Effector memory CD8-positive, alpha-beta T cell (primary cell): Measurements from ENCODE around the gene ANKRD13D.

ENCODE experiments used
- ATAC-seq: fragments of 150-1000 bp; cut with Tn5 transposase; replicated peaks from 2 replicates; pipeline ENCODE4 v1.10.0; 2021; ENCODE audit warnings: mild to moderate bottlenecking, moderate library complexity
- DNase-seq, 3 experiments: peaks; one replicate each; pipeline ENCODE4 v3.0.0; 2021
- H3K27ac Mint-ChIP-seq, 2 donors: one replicate each; pipeline ENCODE4 v1.8.0; 2022; ENCODE audit warnings: mild to moderate bottlenecking in 2 of 2, mixed read lengths in 2 of 2, moderate library complexity in 2 of 2
- H3K27me3 Mint-ChIP-seq, 2 donors: one replicate each; pipeline ENCODE4 v1.8.0; 2022; ENCODE audit warnings: mixed read lengths in 2 of 2
- H3K36me3 Mint-ChIP-seq: one replicate; pipeline ENCODE4 v1.8.0; 2022; ENCODE audit warnings: mild to moderate bottlenecking, moderate library complexity, mixed read lengths; ENCODE audit not compliant: insufficient read depth
- H3K4me1 Mint-ChIP-seq, 2 donors: one replicate each; pipeline ENCODE4 v1.8.0; 2022; ENCODE audit warnings: low read depth in 2 of 2, mixed read lengths in 2 of 2
- H3K4me3 Mint-ChIP-seq, 2 donors: one replicate each; pipeline ENCODE4 v1.8.0; 2022; ENCODE audit warnings: mild to moderate bottlenecking in 2 of 2, mixed read lengths in 2 of 2, moderate library complexity in 2 of 2
- H3K9me3 Mint-ChIP-seq, 2 donors: one replicate each; pipeline ENCODE4 v1.8.0; 2022; ENCODE audit warnings: mixed read lengths in 2 of 2

The ANKRD13D gene

GRCh38 chr11:67280788-67281551, 8.1 kb upstream of the ANKRD13D start:
- peaks cover 96% of the 10 kb centered on the region for H3K36me3 Mint-ChIP-seq
- ATAC-seq (no peak), DNase-seq (no peak)
- peaks cover 39 to 44% of the 10 kb centered on the region in 2 donors for H3K4me1 Mint-ChIP-seq
- peak overlapping the region in 1 of 2 donors; percentile 21 for H3K4me3 Mint-ChIP-seq
- peak overlapping the region in 1 of 2 donors; percentile 84 for H3K27ac Mint-ChIP-seq
- H3K27me3 Mint-ChIP-seq: no peaks in the 10 kb centered on the region
- H3K9me3 Mint-ChIP-seq: no peaks in the 10 kb centered on the region

GRCh38 chr11:67281552-67282150, 7.5 kb upstream of the ANKRD13D start:
- Mint-ChIP-seq H3K36me3 (peaks cover 96% of the 10 kb centered on the region), H3K4me1 (peaks cover 38 to 44% of the 10 kb centered on the region in 2 donors), H3K27me3 (no peaks in the 10 kb centered on the region), H3K27ac (peak overlapping the region in 1 of 2 donors; percentile 84), H3K4me3 (no peak overlapping the region), H3K9me3 (no peaks in the 10 kb centered on the region)
- ATAC-seq: no peak
- DNase-seq: no peak

DNA sequence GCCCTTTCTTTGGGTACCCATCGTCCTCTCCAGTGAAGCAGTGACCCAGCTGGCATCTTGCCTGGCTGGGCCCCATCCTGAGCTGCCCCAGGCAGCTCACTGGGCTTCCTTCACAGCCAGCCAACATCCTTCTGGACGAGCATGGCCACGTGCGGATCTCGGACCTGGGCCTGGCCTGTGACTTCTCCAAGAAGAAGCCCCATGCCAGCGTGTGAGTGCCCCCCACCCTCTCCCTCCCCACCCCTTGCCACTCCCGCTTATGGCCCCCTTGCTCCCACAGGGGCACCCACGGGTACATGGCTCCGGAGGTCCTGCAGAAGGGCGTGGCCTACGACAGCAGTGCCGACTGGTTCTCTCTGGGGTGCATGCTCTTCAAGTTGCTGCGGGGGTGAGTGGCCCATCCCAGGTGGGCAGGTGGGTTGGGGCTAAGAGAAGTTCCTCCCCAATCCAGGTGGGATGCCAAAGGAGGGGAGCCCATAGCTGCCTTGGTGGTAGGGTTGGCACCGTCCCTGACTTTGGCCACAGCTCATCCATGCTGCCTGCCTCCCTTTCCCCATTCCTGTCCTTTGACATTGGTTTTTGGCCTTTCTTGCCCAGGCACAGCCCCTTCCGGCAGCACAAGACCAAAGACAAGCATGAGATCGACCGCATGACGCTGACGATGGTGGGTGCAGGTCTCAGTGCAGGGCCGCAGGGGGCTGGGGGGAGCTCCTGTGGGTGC, 6.8 kb upstream of the ANKRD13D start:
- peak overlapping the region in 1 of 2 donors; percentile 12 for H3K4me3 Mint-ChIP-seq
- H3K9me3 Mint-ChIP-seq: no peaks in the 10 kb centered on the region
- peak overlapping the region; percentile 19 to 84 for H3K27ac Mint-ChIP-seq
- no peaks in the 10 kb centered on the region for H3K27me3 Mint-ChIP-seq
- H3K36me3 Mint-ChIP-seq: peaks cover 97% of the 10 kb centered on the region
- no peak for DNase-seq
- H3K4me1 Mint-ChIP-seq: peaks cover 39 to 44% of the 10 kb centered on the region in 2 donors
- ATAC-seq: no peak

DNA sequence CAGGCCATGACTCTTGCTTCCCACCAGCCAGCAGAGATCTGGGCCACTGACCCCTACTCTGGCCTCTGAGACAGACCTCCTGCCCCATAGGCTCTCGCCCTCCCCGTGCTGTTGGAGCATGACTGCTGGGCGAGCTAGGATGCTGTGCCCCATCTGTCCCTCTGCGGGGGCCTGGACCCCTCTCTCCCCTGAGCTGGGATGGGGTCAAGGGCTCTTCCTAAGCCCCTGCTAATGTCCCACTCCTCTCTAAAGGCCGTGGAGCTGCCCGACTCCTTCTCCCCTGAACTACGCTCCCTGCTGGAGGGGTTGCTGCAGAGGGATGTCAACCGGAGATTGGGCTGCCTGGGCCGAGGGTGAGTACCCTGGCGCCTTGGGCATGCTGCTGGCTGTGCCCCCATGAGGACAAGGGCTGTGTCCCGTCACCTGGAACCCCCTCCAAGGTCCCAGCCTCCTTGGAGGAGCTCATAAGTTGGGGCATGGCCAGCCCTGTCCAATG, 6.2 kb upstream of the ANKRD13D start:
- Mint-ChIP-seq H3K27ac (peak overlapping the region; percentile 19 to 84), H3K27me3 (no peaks in the 10 kb centered on the region), H3K36me3 (peaks cover 97% of the 10 kb centered on the region), H3K4me1 (peaks cover 39 to 44% of the 10 kb centered on the region in 2 donors), H3K9me3 (no peaks in the 10 kb centered on the region), H3K4me3 (no peak overlapping the region)
- no peak for DNase-seq
- ATAC-seq: no peak

DNA sequence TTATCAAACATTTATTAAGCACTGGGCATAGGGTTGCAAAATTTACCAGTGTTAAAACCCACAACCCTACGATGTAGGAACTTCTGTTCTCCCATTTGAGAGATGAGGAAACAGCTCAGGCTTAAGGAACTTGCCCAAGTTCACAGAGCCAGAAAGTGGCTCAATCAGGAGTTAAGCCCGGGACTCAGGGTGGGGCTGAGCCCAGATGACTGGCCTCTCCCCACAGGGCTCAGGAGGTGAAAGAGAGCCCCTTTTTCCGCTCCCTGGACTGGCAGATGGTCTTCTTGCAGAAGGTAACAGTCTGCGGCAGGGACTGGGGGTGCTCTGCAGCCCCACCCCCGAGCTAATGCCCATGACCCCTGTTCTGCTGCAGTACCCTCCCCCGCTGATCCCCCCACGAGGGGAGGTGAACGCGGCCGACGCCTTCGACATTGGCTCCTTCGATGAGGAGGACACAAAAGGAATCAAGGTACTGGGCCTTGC, 5.6 kb upstream of the ANKRD13D start:
- peaks cover 39 to 44% of the 10 kb centered on the region in 2 donors for H3K4me1 Mint-ChIP-seq
- H3K36me3 Mint-ChIP-seq: peaks cover 98% of the 10 kb centered on the region
- peak overlapping the region in 1 of 2 donors; percentile 99 for H3K27ac Mint-ChIP-seq
- ATAC-seq: no peak
- no peaks in the 10 kb centered on the region for H3K9me3 Mint-ChIP-seq
- H3K4me3 Mint-ChIP-seq: no peak overlapping the region
- no peak for DNase-seq
- no peaks in the 10 kb centered on the region for H3K27me3 Mint-ChIP-seq

DNA sequence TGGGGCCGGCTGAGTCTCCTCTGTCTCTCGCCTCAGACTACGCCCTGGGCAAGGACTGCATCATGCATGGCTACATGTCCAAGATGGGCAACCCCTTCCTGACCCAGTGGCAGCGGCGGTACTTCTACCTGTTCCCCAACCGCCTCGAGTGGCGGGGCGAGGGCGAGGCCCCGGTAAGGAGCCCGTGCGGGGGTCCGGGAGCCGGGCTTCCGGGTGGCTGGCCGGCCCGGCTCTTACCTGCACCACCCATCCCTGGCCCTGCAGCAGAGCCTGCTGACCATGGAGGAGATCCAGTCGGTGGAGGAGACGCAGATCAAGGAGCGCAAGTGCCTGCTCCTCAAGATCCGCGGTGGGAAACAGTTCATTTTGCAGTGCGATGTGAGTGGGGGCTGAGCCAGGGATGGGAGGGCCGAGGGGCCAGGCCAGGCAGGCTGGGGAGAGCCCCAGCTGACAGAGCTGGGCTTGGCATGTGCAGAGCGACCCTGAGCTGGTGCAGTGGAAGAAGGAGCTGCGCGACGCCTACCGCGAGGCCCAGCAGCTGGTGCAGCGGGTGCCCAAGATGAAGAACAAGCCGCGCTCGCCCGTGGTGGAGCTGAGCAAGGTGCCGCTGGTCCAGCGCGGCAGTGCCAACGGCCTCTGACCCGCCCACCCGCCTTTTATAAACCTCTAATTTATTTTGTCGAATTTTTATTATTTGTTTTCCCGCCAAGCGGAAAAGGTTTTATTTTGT, 4.1 kb upstream of the ANKRD13D start:
- Mint-ChIP-seq H3K36me3 (peaks cover 94% of the 10 kb centered on the region), H3K4me1 (peaks cover 34% of the 10 kb centered on the region in 2 donors), H3K4me3 (no peak overlapping the region), H3K27ac (peak overlapping the region in 1 of 2 donors; percentile 99), H3K9me3 (no peaks in the 10 kb centered on the region), H3K27me3 (no peaks in the 10 kb centered on the region)
- ATAC-seq: no peak
- DNase-seq: no peak

GRCh38 chr11:67285541-67286498, 3.3 kb upstream of the ANKRD13D start:
- peaks cover 31 to 37% of the 10 kb centered on the region in 2 donors for H3K4me1 Mint-ChIP-seq
- DNase-seq (peak; percentile 54 to 74 (median 68)), ATAC-seq (peak; percentile 30)
- no peaks in the 10 kb centered on the region for H3K27me3 Mint-ChIP-seq
- H3K4me3 Mint-ChIP-seq: peak overlapping the region; percentile 85 to 88
- H3K9me3 Mint-ChIP-seq: no peaks in the 10 kb centered on the region
- H3K36me3 Mint-ChIP-seq: peaks cover 93% of the 10 kb centered on the region
- peak overlapping the region; percentile 99 for H3K27ac Mint-ChIP-seq

- DNase-seq (no peak), ATAC-seq (no peak)
- peak overlapping the region; percentile 85 to 88 for H3K4me3 Mint-ChIP-seq
- no peaks in the 10 kb centered on the region for H3K27me3 Mint-ChIP-seq
- peaks cover 31 to 44% of the 10 kb centered on the region in 2 donors for H3K4me1 Mint-ChIP-seq
- H3K27ac Mint-ChIP-seq: peak overlapping the region; percentile 99
- peaks cover 93% of the 10 kb centered on the region for H3K36me3 Mint-ChIP-seq
- H3K9me3 Mint-ChIP-seq: no peaks in the 10 kb centered on the region
Observed at GRCh38 chr11:67286621-67287333, 2.3 kb upstream of the ANKRD13D start.

DNA sequence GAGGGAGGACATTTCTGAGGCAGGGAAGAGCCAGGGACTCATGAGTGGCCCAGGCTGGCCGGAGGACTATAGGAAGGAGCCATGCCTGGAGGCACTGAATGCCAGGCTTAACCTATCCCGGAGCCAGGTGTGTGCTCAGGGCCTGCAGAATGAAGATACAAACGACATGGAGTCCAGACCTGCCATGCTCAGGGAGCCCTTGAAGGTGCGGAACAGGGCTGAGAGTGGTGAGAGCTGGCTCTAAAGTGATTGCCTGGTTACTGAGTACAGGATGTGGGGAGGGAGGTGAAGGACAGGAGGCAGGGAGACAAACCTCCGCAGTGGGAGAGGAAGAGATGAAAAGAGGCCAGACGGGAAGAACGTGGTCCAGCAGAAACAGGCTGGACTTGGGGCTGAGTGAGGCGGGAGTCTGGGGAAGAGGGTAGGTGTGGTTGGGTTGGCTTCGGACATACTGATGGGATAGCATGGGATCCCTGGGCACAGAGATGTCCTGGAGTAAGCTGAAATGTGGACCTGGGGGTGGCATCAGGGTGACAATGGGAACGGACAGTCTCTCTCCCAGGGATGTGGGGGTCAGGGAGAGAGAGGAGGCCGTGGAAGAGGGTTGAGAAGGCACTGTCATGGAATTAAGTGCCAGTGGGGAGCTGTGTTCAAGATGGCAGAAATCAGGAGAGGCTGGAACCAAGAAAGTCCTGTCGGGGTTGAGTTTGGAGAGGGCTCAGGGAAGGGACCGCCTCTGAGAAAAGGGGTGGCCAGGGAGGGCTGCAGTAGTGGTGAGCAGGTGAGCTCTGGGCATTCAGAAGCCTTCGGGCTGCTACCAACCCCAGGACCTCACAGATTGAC, 1.5 kb upstream of the ANKRD13D start:
- Mint-ChIP-seq H3K4me1 (peaks cover 30 to 49% of the 10 kb centered on the region in 2 donors), H3K9me3 (no peaks in the 10 kb centered on the region), H3K36me3 (peaks cover 93% of the 10 kb centered on the region), H3K27ac (peak overlapping the region; percentile 99), H3K27me3 (no peaks in the 10 kb centered on the region), H3K4me3 (peak overlapping the region; percentile 85 to 88)
- ATAC-seq (peak; percentile 13), DNase-seq (peak in 1 of 3 experiments; percentile 50)

DNA sequence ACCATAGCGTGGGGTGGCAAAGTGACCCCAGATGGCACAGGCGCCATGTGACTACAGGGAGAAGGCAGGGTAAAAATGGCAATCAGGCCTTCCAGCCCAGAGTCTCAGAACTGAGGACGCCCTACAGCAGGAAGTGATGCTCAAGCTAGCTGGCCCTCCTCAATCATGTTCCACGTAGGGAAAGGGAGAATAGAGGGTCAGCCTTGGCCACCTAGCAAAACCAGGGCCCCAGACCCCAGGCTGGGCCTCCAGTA, 978 bp upstream of the ANKRD13D start:
- ATAC-seq: no peak
- peak overlapping the region; percentile 99 for H3K27ac Mint-ChIP-seq
- no peaks in the 10 kb centered on the region for H3K27me3 Mint-ChIP-seq
- peaks cover 35 to 55% of the 10 kb centered on the region in 2 donors for H3K4me1 Mint-ChIP-seq
- peaks cover 92% of the 10 kb centered on the region for H3K36me3 Mint-ChIP-seq
- no peaks in the 10 kb centered on the region for H3K9me3 Mint-ChIP-seq
- peak overlapping the region; percentile 85 to 88 for H3K4me3 Mint-ChIP-seq
- no peak for DNase-seq
